Activated naive CD4-positive, alpha-beta T cell treated with anti-CD3 and anti-CD28 coated beads, Interleukin-2, amount 50 U/mL, for 24 hours (primary cell): ENCODE results near the gene UAP1L1.

ENCODE experiments used
- H3K27ac Mint-ChIP-seq: one replicate; pipeline ENCODE4 v1.8.0; 2021; ENCODE audit warnings: mild to moderate bottlenecking, mixed read lengths
- H3K27me3 Mint-ChIP-seq: one replicate; pipeline ENCODE4 v1.8.0; 2021; ENCODE audit warnings: mixed read lengths
- H3K36me3 Mint-ChIP-seq: one replicate; pipeline ENCODE4 v1.8.0; 2021; ENCODE audit warnings: mixed read lengths
- H3K4me1 Mint-ChIP-seq: one replicate; pipeline ENCODE4 v1.8.0; 2021; ENCODE audit warnings: mixed read lengths
- H3K4me3 Mint-ChIP-seq: one replicate; pipeline ENCODE4 v1.8.0; 2021; ENCODE audit warnings: mild to moderate bottlenecking, mixed read lengths
- H3K9me3 Mint-ChIP-seq: one replicate; pipeline ENCODE4 v1.8.0; 2021; ENCODE audit warnings: mixed read lengths

Gene UAP1L1

GRCh38 chr9:137076636-137077009 lies 694 bp upstream of the UAP1L1 start:
- H3K36me3 Mint-ChIP-seq = no peaks in the 10 kb centered on the region
- H3K9me3 Mint-ChIP-seq = no peaks in the 10 kb centered on the region
- H3K27me3 Mint-ChIP-seq = no peaks in the 10 kb centered on the region
- H3K4me3 Mint-ChIP-seq = peak overlapping the region; percentile 38
- peaks cover 4% of the 10 kb centered on the region for H3K4me1 Mint-ChIP-seq
- H3K27ac Mint-ChIP-seq = peak overlapping the region; percentile 51

- Mint-ChIP-seq H3K4me1 (peaks cover 4% of the 10 kb centered on the region), H3K27me3 (no peaks in the 10 kb centered on the region), H3K9me3 (no peaks in the 10 kb centered on the region), H3K36me3 (no peaks in the 10 kb centered on the region), H3K27ac (no peak overlapping the region), H3K4me3 (peak overlapping the region; percentile 52)
Observed at GRCh38 chr9:137077758-137078693, 709 bp downstream of the UAP1L1 start.

- H3K9me3 Mint-ChIP-seq = no peaks in the 10 kb centered on the region
- no peak overlapping the region for H3K27ac Mint-ChIP-seq
- no peaks in the 10 kb centered on the region for H3K36me3 Mint-ChIP-seq
- H3K27me3 Mint-ChIP-seq = no peaks in the 10 kb centered on the region
- H3K4me3 Mint-ChIP-seq = peak overlapping the region; percentile 36
- peaks cover 4% of the 10 kb centered on the region for H3K4me1 Mint-ChIP-seq
Observed at GRCh38 chr9:137078701-137079400, 1.5 kb downstream of the UAP1L1 start.

DNA sequence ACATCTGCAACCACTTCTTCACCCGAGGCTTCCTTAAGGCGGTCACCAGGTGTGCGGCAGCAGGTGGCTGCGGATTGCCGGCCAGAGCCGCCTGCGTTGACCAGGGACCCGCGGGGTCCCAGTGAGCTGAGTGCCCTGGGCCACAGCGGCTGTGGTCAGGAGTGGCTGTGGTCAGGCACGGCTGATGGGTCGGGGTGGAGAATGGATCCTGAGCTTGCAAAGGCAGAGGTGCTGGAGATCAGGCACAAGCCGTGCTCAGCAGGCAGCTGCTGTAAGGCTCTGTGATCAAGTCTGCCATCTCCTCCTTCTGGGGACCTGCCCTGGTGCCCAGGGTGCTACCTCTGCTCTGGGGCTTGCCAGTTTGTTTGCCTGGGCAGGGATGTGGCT lies 2.1 kb downstream of the UAP1L1 start:
- Mint-ChIP-seq H3K27ac (no peak overlapping the region), H3K4me1 (peaks cover 4% of the 10 kb centered on the region), H3K36me3 (no peaks in the 10 kb centered on the region), H3K9me3 (no peaks in the 10 kb centered on the region), H3K4me3 (peak overlapping the region; percentile 52), H3K27me3 (no peaks in the 10 kb centered on the region)

DNA sequence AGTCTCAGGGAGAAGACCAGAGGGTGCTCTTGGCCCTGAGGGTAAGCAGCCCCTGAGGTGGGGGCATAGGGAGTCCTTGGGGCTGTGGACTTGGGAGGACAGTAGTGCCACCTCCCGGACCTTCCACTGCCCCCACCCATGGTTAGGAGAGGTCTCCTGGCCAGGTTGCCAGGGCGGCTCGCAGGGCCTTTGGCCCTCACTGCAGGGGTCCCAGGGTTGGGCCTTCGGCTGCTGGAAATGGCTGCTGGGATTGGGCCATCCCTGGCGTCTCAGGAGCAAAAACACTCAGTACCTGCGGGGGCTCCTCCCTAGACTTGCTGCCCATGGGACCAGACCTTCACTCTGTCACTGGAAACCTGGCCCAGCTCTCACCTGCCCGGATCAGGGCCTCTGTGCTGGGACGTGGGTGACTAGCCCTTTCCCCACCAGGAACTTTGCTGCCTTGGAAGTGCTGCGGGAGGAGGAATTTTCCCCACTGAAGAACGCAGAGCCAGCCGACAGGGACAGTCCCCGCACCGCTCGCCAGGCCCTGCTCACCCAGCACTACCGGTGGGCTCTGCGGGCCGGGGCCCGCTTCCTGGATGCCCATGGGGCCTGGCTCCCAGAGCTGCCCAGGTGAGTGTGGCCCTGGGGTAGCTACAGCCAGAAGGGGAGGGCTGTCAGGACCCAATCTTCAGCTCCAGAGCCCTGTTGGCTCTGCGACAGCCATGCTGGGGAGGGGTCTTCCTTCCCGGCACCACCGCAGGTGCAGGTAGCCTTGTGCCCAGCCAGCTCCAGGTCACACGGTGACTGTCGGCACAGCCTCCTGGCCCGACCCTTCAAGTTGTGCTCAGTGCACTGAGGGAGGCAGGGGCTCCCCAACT lies 3.2 kb downstream of the UAP1L1 start:
- no peaks in the 10 kb centered on the region for H3K36me3 Mint-ChIP-seq
- H3K4me1 Mint-ChIP-seq = peaks cover 10% of the 10 kb centered on the region
- no peaks in the 10 kb centered on the region for H3K27me3 Mint-ChIP-seq
- H3K9me3 Mint-ChIP-seq = no peaks in the 10 kb centered on the region
- H3K4me3 Mint-ChIP-seq = no peak overlapping the region
- H3K27ac Mint-ChIP-seq = no peak overlapping the region

DNA sequence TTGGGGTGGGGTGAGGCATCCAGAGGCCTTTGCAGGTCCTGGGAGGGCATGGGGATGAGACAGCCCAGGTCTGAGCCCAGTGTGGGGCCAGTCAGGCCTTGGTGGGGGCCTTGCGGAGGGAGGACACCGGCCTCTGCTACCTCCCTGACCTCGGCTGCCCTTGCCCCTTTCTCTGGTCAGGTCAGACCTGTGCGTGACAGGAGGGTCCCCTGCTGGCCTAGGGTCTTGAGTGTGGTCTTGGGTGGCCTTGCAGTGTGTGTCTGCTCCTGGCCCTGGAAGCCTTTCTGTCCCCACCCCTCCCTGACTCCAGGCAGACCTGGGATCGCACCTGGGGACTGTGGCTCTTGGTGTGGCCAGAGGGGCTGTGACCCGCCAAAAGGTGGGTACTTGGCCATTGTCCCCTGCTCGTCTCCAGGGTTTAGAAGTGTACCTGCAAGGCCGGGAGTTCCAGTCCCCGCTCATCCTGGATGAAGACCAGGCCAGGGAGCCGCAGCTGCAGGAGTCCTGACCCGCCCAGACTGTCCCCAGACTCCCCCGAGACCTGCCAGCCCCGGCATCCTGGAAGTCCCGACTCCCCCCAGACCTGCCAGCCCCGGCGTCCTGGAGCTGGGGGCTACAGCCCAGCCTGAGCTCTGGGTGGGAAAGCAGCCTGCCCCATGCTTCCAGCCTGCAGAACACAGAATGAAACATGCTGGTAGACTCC lies 5.1 kb downstream of the UAP1L1 start:
- H3K36me3 Mint-ChIP-seq = no peaks in the 10 kb centered on the region
- H3K9me3 Mint-ChIP-seq = no peaks in the 10 kb centered on the region
- no peak overlapping the region for H3K27ac Mint-ChIP-seq
- H3K27me3 Mint-ChIP-seq = no peaks in the 10 kb centered on the region
- peaks cover 14% of the 10 kb centered on the region for H3K4me1 Mint-ChIP-seq
- no peak overlapping the region for H3K4me3 Mint-ChIP-seq

DNA sequence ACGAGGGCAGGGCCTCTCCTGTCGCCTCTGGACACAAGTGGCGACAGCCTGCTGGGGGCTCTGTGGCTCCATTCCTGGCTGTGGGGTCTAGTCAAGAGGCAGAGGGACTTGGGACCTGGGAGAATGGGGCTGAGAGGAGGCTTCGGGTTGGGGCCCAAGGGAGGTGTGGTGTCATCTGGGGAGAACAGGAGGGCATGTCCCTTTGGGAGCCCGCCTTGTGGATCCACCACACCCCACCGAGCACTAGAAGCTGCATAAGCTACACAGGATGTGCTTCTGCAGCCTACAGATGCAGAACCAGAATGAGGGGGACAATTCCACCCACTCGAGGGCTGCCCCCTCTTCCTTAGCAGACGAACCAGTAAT lies 5.6 kb downstream of the UAP1L1 start:
- H3K4me1 Mint-ChIP-seq = peaks cover 20% of the 10 kb centered on the region
- H3K36me3 Mint-ChIP-seq = no peaks in the 10 kb centered on the region
- H3K27me3 Mint-ChIP-seq = no peaks in the 10 kb centered on the region
- no peak overlapping the region for H3K27ac Mint-ChIP-seq
- H3K9me3 Mint-ChIP-seq = no peaks in the 10 kb centered on the region
- H3K4me3 Mint-ChIP-seq = no peak overlapping the region

DNA sequence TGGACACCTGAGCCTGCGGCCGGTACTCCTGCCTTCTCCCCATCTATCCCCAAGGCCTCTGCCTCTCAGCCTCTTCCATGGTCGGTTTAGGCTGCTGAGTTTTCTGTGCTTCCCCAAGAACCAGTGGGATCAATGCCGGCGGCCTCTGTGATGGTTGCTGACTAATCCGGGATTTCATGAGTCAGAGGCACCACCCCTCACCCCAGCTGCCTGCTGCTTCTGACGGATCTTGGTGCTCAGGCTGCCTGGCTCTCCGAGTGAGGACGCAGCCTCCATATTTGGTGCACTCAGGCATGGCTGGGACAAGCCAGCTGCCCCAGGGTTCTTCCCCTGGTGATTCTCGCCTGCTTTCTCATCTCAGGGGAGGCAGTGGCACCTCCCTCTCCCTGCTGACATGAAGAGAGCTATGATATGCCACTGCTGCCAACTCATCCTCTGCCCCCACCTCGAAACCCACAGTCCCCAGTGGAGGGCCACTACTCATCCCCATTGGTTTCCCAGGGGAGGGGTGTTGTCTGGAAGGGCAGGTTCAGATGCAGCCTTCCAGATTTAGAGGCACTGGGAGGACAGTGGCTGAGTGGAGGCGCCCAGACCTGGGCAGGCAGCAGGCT lies 6.2 kb downstream of the UAP1L1 start:
- Mint-ChIP-seq H3K27ac (peak overlapping the region; percentile 2), H3K36me3 (peaks cover 2% of the 10 kb centered on the region), H3K4me3 (no peak overlapping the region), H3K9me3 (no peaks in the 10 kb centered on the region), H3K27me3 (no peaks in the 10 kb centered on the region), H3K4me1 (peaks cover 25% of the 10 kb centered on the region)

DNA sequence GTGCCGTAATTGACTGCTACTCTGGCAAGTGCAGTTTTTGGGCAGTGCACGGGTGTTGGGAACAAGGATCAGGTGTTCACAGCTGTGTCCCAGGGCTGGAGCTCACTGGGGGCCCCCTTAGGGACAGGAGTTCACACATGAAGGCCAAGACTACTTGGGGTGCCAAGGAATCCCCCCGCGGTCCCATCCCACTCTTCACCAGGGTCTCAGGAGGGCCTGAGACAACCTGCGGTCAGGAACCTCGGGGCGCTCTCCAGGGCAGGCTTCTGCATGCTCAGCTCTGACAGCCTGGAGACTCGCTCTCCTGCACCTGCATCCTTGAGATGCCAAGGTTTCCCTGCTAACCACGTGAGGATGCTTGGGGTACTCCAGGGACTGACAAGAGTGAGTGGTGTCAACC lies 7.2 kb downstream of the UAP1L1 start:
- Mint-ChIP-seq H3K36me3 (peaks cover 2% of the 10 kb centered on the region), H3K4me1 (peaks cover 36% of the 10 kb centered on the region), H3K27me3 (no peaks in the 10 kb centered on the region), H3K27ac (no peak overlapping the region), H3K4me3 (no peak overlapping the region), H3K9me3 (no peaks in the 10 kb centered on the region)

DNA sequence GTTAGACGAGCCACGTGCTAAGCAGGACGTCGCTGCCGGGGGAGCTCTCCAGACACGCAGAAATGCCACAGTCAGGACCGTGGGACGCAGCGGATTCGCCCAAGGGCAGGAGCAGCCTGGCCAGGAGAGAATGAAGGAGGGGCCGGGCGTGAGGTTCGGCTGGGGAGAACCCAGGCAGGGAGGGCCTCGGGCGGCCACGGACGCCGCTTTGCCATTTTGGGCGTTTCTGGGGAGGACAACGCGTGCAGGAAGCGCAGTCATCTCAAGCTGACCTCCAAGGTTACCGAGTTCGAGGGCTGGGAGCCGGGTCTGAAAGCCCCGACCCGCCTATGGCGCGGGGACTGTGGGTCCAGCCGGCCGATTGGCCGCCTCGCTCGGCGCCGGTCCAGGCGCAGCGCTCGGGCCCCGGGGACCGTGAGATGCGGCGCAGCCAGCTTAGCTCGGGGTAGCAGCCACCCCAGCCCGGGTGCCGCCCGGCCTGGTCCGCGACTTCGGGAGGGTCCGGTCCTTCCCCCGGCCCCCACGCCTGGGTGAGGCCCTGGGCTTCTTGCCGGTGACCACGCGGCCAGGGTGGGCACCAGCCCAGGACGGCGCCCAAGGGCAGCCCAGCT lies 8.7 kb downstream of the UAP1L1 start:
- Mint-ChIP-seq H3K4me3 (peak overlapping the region; percentile 96), H3K27me3 (no peaks in the 10 kb centered on the region), H3K36me3 (peaks cover 2% of the 10 kb centered on the region), H3K9me3 (no peaks in the 10 kb centered on the region), H3K4me1 (peaks cover 32% of the 10 kb centered on the region), H3K27ac (peak overlapping the region; percentile 98)

- Mint-ChIP-seq H3K4me1 (peaks cover 32% of the 10 kb centered on the region), H3K27ac (peak within 1 kb of the TSS; percentile 98), H3K27me3 (no peaks in the 10 kb centered on the region), H3K36me3 (peaks cover 2% of the 10 kb centered on the region), H3K4me3 (peak within 1 kb of the TSS; percentile 96), H3K9me3 (no peaks in the 10 kb centered on the region)
Observed at GRCh38 chr9:137086531-137087408, 9.5 kb downstream of the UAP1L1 start, which contains the start of gene MAN1B1. MAN1B1 (plus strand) TSS chr9:137086985; CDS start chr9:137087000, 15 bp downstream.

DNA sequence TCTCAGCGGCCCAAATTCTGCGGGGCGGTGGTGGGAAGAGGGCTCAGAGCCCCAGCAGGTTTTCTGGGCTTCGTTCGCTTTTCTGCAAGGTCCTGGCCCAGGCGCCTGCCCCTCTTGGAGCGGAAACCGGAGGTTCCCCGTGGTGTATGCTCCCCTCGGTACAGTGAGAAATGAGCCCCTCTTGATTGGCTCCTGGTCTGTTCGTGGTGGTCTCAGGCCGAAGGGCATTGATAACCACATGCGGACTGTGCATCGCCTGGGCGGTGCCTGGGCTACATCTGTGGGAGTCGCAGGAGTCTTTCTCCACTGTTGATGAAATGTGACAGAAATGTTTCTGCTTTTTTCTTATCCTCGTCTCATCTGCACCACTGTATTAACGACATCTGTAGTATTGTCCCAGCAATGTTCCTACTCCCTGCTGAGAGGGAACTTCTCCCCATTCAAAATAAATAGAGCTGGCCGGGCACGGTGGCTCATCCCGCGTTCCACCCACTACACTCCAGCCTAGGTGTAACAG lies 10.2 kb downstream of the UAP1L1 start:
- Mint-ChIP-seq H3K4me1 (peaks cover 34% of the 10 kb centered on the region), H3K36me3 (peaks cover 2% of the 10 kb centered on the region), H3K27me3 (no peaks in the 10 kb centered on the region), H3K9me3 (no peaks in the 10 kb centered on the region), H3K4me3 (peak overlapping the region; percentile 89), H3K27ac (peak overlapping the region; percentile 93)

DNA sequence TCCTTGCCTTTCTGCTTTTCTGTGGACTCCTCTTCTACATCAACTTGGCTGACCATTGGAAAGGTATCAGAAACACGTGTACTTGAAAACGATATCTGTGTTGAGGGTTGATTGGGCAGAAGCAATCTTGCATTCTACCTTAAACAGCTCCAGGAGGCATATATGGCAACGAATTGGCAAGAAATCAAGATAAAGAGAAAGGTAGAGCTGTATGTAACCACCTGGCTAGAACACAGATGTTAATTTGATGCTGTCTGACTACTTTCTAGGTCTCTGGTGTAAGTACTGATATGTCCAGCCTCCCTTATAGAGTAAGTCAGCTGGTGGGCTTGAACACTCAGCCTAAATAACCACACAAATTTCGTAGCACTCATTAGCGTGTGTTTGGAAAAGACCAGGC lies 10.8 kb downstream of the UAP1L1 start:
- Mint-ChIP-seq H3K36me3 (peaks cover 2% of the 10 kb centered on the region), H3K9me3 (no peaks in the 10 kb centered on the region), H3K4me1 (peaks cover 39% of the 10 kb centered on the region)

More for the DNA sequence above, 10.8 kb downstream of the UAP1L1 start:
- Mint-ChIP-seq H3K27me3 (no peaks in the 10 kb centered on the region), H3K27ac (peak overlapping the region; percentile 93), H3K4me3 (peak overlapping the region; percentile 89)
